ENCODE data around the gene HSPA1B.

HSPA1B gene

DNA sequence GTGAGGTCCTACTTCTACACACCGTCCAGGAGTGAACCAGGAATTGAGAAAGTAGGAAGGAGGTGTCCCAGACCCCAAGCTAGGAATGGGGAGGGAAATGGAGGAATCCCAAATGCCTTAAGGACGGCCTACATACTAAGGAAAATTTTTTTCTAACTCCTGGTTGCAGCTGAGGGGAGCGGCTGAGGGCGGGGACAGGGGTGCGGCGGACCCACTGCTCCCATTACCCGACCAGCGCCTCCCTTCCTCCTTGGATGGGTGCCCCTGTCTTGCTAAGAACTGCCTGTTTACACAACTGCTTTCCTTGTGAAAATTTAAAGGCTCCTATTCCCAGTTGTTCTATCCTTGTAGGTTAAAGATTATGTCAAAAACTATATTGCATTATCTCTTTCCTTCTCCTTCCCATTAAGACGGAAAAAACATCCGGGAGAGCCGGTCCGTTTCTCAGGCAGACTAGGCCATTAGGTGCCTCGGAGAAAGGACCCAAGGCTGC, 699 bp upstream of the HSPA1B start (continued):
- TF ChIP-seq, protein P1, sequence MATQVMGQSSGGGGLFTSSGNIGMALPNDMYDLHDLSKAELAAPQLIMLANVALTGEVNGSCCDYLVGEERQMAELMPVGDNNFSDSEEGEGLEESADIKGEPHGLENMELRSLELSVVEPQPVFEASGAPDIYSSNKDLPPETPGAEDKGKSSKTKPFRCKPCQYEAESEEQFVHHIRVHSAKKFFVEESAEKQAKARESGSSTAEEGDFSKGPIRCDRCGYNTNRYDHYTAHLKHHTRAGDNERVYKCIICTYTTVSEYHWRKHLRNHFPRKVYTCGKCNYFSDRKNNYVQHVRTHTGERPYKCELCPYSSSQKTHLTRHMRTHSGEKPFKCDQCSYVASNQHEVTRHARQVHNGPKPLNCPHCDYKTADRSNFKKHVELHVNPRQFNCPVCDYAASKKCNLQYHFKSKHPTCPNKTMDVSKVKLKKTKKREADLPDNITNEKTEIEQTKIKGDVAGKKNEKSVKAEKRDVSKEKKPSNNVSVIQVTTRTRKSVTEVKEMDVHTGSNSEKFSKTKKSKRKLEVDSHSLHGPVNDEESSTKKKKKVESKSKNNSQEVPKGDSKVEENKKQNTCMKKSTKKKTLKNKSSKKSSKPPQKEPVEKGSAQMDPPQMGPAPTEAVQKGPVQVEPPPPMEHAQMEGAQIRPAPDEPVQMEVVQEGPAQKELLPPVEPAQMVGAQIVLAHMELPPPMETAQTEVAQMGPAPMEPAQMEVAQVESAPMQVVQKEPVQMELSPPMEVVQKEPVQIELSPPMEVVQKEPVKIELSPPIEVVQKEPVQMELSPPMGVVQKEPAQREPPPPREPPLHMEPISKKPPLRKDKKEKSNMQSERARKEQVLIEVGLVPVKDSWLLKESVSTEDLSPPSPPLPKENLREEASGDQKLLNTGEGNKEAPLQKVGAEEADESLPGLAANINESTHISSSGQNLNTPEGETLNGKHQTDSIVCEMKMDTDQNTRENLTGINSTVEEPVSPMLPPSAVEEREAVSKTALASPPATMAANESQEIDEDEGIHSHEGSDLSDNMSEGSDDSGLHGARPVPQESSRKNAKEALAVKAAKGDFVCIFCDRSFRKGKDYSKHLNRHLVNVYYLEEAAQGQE (tag by site-specific recombination; IDR thresholded peaks at IDR 0.05), result 0 out of 2 replicates have a peak, but pooled peaks have one; percentile 28
- TF ChIP-seq ZBTB48 (tag by site-specific recombination; IDR thresholded peaks at IDR 0.05), result no peak
- no peak for TF ChIP-seq YY1 (tag by site-specific recombination; IDR thresholded peaks at IDR 0.05)
- no peak for TF ChIP-seq ZNF571 (tag by site-specific recombination; IDR thresholded peaks at IDR 0.05)
- no peak for TF ChIP-seq TRIM28 (IDR thresholded peaks at IDR 0.05; ENCODE audit: borderline replicate concordance, low read length)
- TF ChIP-seq ZNF658 (tag by site-specific recombination; IDR thresholded peaks at IDR 0.05), result no peak
- TF ChIP-seq ZNF560 (tag by site-specific recombination; IDR thresholded peaks at IDR 0.05; ENCODE audit: borderline replicate concordance), result no peak
- TF ChIP-seq ZNF223 (tag by site-specific recombination; IDR thresholded peaks at IDR 0.05), result no peak
- TF ChIP-seq, protein P2, sequence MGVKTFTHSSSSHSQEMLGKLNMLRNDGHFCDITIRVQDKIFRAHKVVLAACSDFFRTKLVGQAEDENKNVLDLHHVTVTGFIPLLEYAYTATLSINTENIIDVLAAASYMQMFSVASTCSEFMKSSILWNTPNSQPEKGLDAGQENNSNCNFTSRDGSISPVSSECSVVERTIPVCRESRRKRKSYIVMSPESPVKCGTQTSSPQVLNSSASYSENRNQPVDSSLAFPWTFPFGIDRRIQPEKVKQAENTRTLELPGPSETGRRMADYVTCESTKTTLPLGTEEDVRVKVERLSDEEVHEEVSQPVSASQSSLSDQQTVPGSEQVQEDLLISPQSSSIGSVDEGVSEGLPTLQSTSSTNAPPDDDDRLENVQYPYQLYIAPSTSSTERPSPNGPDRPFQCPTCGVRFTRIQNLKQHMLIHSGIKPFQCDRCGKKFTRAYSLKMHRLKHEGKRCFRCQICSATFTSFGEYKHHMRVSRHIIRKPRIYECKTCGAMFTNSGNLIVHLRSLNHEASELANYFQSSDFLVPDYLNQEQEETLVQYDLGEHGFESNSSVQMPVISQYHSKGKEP (tag by site-specific recombination; IDR thresholded peaks at IDR 0.05), result 0 out of 2 replicates have a peak, but pooled peaks have one; percentile 33
- TF ChIP-seq PRDM1 (tag by site-specific recombination; IDR thresholded peaks at IDR 0.05), result no peak
- peak; percentile 88; the same call in 1 of the 2 replicates for TF ChIP-seq ZNF660 (tag by site-specific recombination; IDR thresholded peaks at IDR 0.05)
- no peak for TF ChIP-seq ZNF791 (tag by site-specific recombination; IDR thresholded peaks at IDR 0.05)
- TF ChIP-seq, protein P3, sequence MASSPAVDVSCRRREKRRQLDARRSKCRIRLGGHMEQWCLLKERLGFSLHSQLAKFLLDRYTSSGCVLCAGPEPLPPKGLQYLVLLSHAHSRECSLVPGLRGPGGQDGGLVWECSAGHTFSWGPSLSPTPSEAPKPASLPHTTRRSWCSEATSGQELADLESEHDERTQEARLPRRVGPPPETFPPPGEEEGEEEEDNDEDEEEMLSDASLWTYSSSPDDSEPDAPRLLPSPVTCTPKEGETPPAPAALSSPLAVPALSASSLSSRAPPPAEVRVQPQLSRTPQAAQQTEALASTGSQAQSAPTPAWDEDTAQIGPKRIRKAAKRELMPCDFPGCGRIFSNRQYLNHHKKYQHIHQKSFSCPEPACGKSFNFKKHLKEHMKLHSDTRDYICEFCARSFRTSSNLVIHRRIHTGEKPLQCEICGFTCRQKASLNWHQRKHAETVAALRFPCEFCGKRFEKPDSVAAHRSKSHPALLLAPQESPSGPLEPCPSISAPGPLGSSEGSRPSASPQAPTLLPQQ (tag by site-specific recombination; IDR thresholded peaks at IDR 0.05), result peak; percentile 86
- no peak for TF ChIP-seq ZNF416 (tag by site-specific recombination; IDR thresholded peaks at IDR 0.05)
- no peak for TF ChIP-seq ZNF121 (tag by site-specific recombination; IDR thresholded peaks at IDR 0.05)
- TF ChIP-seq, protein P4, sequence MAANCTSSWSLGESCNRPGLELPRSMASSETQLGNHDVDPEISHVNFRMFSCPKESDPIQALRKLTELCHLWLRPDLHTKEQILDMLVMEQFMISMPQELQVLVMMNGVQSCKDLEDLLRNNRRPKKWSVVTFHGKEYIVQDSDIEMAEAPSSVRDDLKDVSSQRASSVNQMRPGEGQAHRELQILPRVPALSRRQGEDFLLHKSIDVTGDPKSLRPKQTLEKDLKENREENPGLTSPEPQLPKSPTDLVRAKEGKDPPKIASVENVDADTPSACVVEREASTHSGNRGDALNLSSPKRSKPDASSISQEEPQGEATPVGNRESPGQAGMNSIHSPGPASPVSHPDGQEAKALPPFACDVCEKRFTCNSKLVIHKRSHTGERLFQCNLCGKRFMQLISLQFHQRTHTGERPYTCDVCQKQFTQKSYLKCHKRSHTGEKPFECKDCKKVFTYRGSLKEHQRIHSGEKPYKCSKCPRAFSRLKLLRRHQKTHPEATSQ (tag by site-specific recombination; IDR thresholded peaks at IDR 0.05), result no peak
- TF ChIP-seq ZFHX2 (tag by site-specific recombination; conservative IDR thresholded peaks at IDR 0.05), result no peak
- no peak for TF ChIP-seq EGR2 (tag by site-specific recombination; IDR thresholded peaks at IDR 0.05; ENCODE audit: low read depth)
- TF ChIP-seq, protein P5, sequence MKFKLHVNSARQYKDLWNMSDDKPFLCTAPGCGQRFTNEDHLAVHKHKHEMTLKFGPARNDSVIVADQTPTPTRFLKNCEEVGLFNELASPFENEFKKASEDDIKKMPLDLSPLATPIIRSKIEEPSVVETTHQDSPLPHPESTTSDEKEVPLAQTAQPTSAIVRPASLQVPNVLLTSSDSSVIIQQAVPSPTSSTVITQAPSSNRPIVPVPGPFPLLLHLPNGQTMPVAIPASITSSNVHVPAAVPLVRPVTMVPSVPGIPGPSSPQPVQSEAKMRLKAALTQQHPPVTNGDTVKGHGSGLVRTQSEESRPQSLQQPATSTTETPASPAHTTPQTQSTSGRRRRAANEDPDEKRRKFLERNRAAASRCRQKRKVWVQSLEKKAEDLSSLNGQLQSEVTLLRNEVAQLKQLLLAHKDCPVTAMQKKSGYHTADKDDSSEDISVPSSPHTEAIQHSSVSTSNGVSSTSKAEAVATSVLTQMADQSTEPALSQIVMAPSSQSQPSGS (tag by site-specific recombination; IDR thresholded peaks at IDR 0.05; ENCODE audit: low read depth), result no peak
- peak; percentile 66 for TF ChIP-seq SP3 (tag by site-specific recombination; IDR thresholded peaks at IDR 0.05)
- no peak for TF ChIP-seq ZFP3 (tag by site-specific recombination; IDR thresholded peaks at IDR 0.05; ENCODE audit: low read depth)
- peak; percentile 55 for TF ChIP-seq ZNF629 (tag by site-specific recombination; IDR thresholded peaks at IDR 0.05)
- TF ChIP-seq, protein P6, sequence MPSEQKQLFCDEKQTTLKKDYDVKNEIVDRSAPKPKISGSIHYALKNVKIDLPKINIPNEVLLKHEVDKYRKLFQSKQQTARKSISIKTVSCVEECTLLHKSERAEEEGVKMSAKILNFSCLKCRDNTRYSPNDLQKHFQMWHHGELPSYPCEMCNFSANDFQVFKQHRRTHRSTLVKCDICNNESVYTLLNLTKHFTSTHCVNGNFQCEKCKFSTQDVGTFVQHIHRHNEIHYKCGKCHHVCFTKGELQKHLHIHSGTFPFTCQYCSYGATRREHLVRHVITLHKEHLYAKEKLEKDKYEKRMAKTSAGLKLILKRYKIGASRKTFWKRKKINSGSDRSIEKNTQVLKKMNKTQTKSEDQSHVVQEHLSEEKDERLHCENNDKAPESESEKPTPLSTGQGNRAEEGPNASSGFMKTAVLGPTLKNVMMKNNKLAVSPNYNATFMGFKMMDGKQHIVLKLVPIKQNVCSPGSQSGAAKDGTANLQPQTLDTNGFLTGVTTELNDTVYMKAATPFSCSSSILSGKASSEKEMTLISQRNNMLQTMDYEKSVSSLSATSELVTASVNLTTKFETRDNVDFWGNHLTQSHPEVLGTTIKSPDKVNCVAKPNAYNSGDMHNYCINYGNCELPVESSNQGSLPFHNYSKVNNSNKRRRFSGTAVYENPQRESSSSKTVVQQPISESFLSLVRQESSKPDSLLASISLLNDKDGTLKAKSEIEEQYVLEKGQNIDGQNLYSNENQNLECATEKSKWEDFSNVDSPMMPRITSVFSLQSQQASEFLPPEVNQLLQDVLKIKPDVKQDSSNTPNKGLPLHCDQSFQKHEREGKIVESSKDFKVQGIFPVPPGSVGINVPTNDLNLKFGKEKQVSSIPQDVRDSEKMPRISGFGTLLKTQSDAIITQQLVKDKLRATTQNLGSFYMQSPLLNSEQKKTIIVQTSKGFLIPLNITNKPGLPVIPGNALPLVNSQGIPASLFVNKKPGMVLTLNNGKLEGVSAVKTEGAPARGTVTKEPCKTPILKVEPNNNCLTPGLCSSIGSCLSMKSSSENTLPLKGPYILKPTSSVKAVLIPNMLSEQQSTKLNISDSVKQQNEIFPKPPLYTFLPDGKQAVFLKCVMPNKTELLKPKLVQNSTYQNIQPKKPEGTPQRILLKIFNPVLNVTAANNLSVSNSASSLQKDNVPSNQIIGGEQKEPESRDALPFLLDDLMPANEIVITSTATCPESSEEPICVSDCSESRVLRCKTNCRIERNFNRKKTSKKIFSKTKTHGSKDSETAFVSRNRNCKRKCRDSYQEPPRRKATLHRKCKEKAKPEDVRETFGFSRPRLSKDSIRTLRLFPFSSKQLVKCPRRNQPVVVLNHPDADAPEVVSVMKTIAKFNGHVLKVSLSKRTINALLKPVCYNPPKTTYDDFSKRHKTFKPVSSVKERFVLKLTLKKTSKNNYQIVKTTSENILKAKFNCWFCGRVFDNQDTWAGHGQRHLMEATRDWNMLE (tag by site-specific recombination; conservative IDR thresholded peaks at IDR 0.05; ENCODE audit: low read depth), result peak; percentile 50; the same call in 1 of the 2 replicates
- no peak for TF ChIP-seq BCL11B (tag by site-specific recombination; IDR thresholded peaks at IDR 0.05; ENCODE audit: low read depth)
